ENCODE data around the gene PKNOX2.

The PKNOX2 gene

GRCh38 chr11:125454047-125454446 is 289.5 kb downstream of the PKNOX2 start:
- DNase-seq, result no peak

- no peak for DNase-seq
Measured at GRCh38 chr11:125455851-125456250, 291.3 kb downstream of the PKNOX2 start.

- DNase-seq, result no peak
Measured at GRCh38 chr11:125457814-125458343, 293.3 kb downstream of the PKNOX2 start.

GRCh38 chr11:125460275-125460674 is 295.7 kb downstream of the PKNOX2 start:
- DNase-seq, result no peak

- DNase-seq, result no peak
Measured at GRCh38 chr11:125463590-125464269, 299.2 kb downstream of the PKNOX2 start.

GRCh38 chr11:125464270-125464662 is 299.7 kb downstream of the PKNOX2 start:
- DNase-seq, result no peak

- DNase-seq, result no peak
Measured at GRCh38 chr11:125464666-125465065, 300.1 kb downstream of the PKNOX2 start.

GRCh38 chr11:125465255-125465654 is 300.7 kb downstream of the PKNOX2 start:
- no peak for DNase-seq

GRCh38 chr11:125465701-125466100 is 301.1 kb downstream of the PKNOX2 start:
- no peak for DNase-seq

- no peak for DNase-seq
Measured at GRCh38 chr11:125468025-125468424, 303.5 kb downstream of the PKNOX2 start.

GRCh38 chr11:125468852-125469251 is 304.3 kb downstream of the PKNOX2 start:
- no peak for DNase-seq

- no peak for DNase-seq
Measured at GRCh38 chr11:125470355-125470754, 305.8 kb downstream of the PKNOX2 start.

- no peak for DNase-seq
Measured at GRCh38 chr11:125476721-125477120, 312.2 kb downstream of the PKNOX2 start.

GRCh38 chr11:125479137-125479536 is 314.6 kb downstream of the PKNOX2 start:
- DNase-seq, result no peak

GRCh38 chr11:125481531-125481930 is 317.0 kb downstream of the PKNOX2 start:
- no peak for DNase-seq

Measured in NCI-H510A treated with DMSO at 0.1 percent for 48 hours (cell line).